SK-N-SH (cell line): ENCODE data around the gene TNFAIP8L1. TPM values are rescaled to one million over a fixed set of nuclear protein-coding genes. Genes with fewer than 3 reads are reported as not detected.

Source experiments
- CTCF ChIA-PET: fragments of 300-600, 350-600 bp; formaldehyde crosslinking; extraction: SDS; loops from one replicate; lab custom pipeline; 2021; lab: Yijun Ruan, JAX
- POLR2A ChIA-PET: fragments of 350-600 bp; sonication (Branson Sonifier 250); formaldehyde crosslinking; extraction: SDS; loops from one replicate; lab custom pipeline; 2020; ENCODE audit warnings: antibody characterized with exemption, inconsistent platforms; lab: Yijun Ruan, JAX
- DNase-seq: peaks from one replicate; pipeline ENCODE4 v3.0.0; 2012
- H2AFZ ChIP-seq: fragments of 200-600 bp; sonication (generic); 2 replicates; pipeline ENCODE4 v1.8.1; 2016; ENCODE audit warnings: antibody characterized with exemption, mild to moderate bottlenecking, low read depth
- H3F3A ChIP-seq: fragments of 200-600 bp; sonication (generic); replicated peaks from 2 replicates; pipeline ENCODE3; 2016; ENCODE audit warnings: antibody characterized with exemption, mild to moderate bottlenecking; ENCODE audit not compliant: insufficient read depth
- H3K27ac ChIP-seq, 2 experiments: fragments of 200-500 bp in 1 of 2; fragments of 200-600 bp in 1 of 2; sonication (Bioruptor generic) in 1 of 2; sonication (generic), shearing (Covaris generic) in 1 of 2; 2 replicates each; pipeline versions ENCODE4 v1.5.1 to v1.6.1; 2014 to 2016; ENCODE audit warnings: low read depth in 2 of 2, inconsistent platforms in 1 of 2, low read length in 1 of 2, mild to moderate bottlenecking in 1 of 2, mixed read lengths in 1 of 2
- H3K27me3 ChIP-seq: fragments of 200-600 bp; sonication (generic), shearing (Covaris generic); 2 replicates; pipeline ENCODE4 v1.6.1; 2016; ENCODE audit warnings: mixed run types; ENCODE audit not compliant: insufficient read depth
- H3K36me3 ChIP-seq, 2 experiments: fragments of 200-500 bp in 1 of 2; fragments of 200-600 bp in 1 of 2; sonication (Bioruptor generic) in 1 of 2; sonication (generic) in 1 of 2; replicated peaks in 1 of 2; 2 replicates each; pipeline versions ENCODE3 to v1.5.1; 2014 to 2016; ENCODE audit warnings: low read length in 1 of 2, mild to moderate bottlenecking in 1 of 2; ENCODE audit not compliant: insufficient read depth in 2 of 2, control insufficient read depth in 1 of 2
- H3K4me1 ChIP-seq, 2 experiments: fragments of 200-500 bp in 1 of 2; fragments of 200-600 bp in 1 of 2; sonication (Bioruptor generic) in 1 of 2; sonication (generic), shearing (Covaris generic) in 1 of 2; 2 replicates each; pipeline versions ENCODE4 v1.5.1 to v1.6.1; 2014 to 2016; ENCODE audit warnings: low read depth in 1 of 2, low read length in 1 of 2, mixed run types in 1 of 2; ENCODE audit not compliant: insufficient read depth in 2 of 2, control insufficient read depth in 1 of 2
- H3K4me2 ChIP-seq: fragments of 200-600 bp; sonication (generic), shearing (Covaris generic); 2 replicates; pipeline ENCODE4 v1.6.1; 2017; ENCODE audit warnings: mixed run types
- H3K4me3 ChIP-seq, 2 experiments: fragments of 200-500 bp in 1 of 2; fragments of 200-600 bp in 1 of 2; sonication (Bioruptor generic) in 1 of 2; sonication (generic), shearing (Covaris generic) in 1 of 2; 2 replicates each; pipeline versions ENCODE4 v1.5.1 to v1.8.1; 2014 to 2016; ENCODE audit warnings: low read depth in 2 of 2, inconsistent platforms in 1 of 2, low read length in 1 of 2, mild to moderate bottlenecking in 1 of 2, mixed read lengths in 1 of 2, moderate library complexity in 1 of 2
- H3K79me2 ChIP-seq: fragments of 200-600 bp; sonication (generic); 2 replicates; pipeline ENCODE4 v1.8.1; 2017; ENCODE audit warnings: mild to moderate bottlenecking; ENCODE audit not compliant: insufficient read depth
- H3K9ac ChIP-seq: fragments of 200-600 bp; sonication (generic); 2 replicates; pipeline ENCODE4 v1.6.1; 2017; ENCODE audit warnings: mixed run types
- H3K9me2 ChIP-seq: fragments of 200-600 bp; sonication (generic); 2 replicates; pipeline ENCODE4 v1.6.1; 2017; ENCODE audit warnings: mixed run types
- H3K9me3 ChIP-seq: fragments of 200-600 bp; sonication (generic); 2 replicates; pipeline ENCODE4 v1.6.1; 2017; ENCODE audit warnings: mixed run types, mild to moderate bottlenecking, moderate library complexity
- H4K20me1 ChIP-seq: fragments of 200-600 bp; sonication (generic); 2 replicates; pipeline ENCODE4 v1.6.1; 2017; ENCODE audit warnings: mild to moderate bottlenecking, mixed run types; ENCODE audit not compliant: insufficient read depth
- EP300 ChIP-seq, 2 experiments: IDR thresholded peaks; 2 replicates each; pipeline versions ENCODE4 v1.4.0 to v1.6.1; 2012; ENCODE audit warnings: borderline replicate concordance in 1 of 2, low read depth in 1 of 2, low read length in 1 of 2
- FOXJ3 ChIP-seq: sonication (generic); formaldehyde crosslinking; IDR thresholded peaks from 2 replicates; pipeline ENCODE4 v1.5.1; 2020; ENCODE audit warnings: mild to moderate bottlenecking, missing genetic modification reagents
- FOXM1 ChIP-seq: IDR thresholded peaks from 2 replicates; pipeline ENCODE4 v1.4.0; 2012; ENCODE audit warnings: low read depth, mild to moderate bottlenecking
- GABPA ChIP-seq: IDR thresholded peaks from 2 replicates; pipeline ENCODE4 v1.4.0; 2012; ENCODE audit warnings: low read depth, mild to moderate bottlenecking
- POLR2AphosphoS5 ChIP-seq: IDR thresholded peaks from 2 replicates; pipeline ENCODE4 v1.6.1; 2012; ENCODE audit warnings: low read depth, low read length
- WGBS: methylation state at CpG from one replicate; pipeline ENCODE4 v1.1.6; 2017; ENCODE audit warnings: low lambda C conversion rate; 5-methylcytosine and 5-hydroxymethylcytosine counted together
- polyA plus RNA-seq, 3 experiments: library from polyadenylated mRNA; depleted of rRNA; stranded (reverse); fragments of >200 nt; gene quantifications; 2 replicates each; pipeline ENCODE4 v1.2.3, GENCODE V29; 2012
- TF ChIP-seq, protein P1 (sequence below): fragments of 150-350 bp; IDR thresholded peaks from 2 replicates; pipeline ENCODE4 v1.6.1; 2017; ENCODE audit warnings: antibody characterized with exemption, low read length, low read depth, borderline replicate concordance
- TF ChIP-seq, protein P2 (sequence below): fragments of 200-600 bp; sonication (generic); IDR thresholded peaks from 2 replicates; pipeline ENCODE4 v1.6.1; 2017; ENCODE audit warnings: antibody characterized with exemption, mild to moderate bottlenecking, moderate library complexity
- TF ChIP-seq, protein P3 (sequence below): fragments of 150-350 bp; IDR thresholded peaks from 2 replicates; pipeline ENCODE4 v1.6.1; 2016; ENCODE audit warnings: mild to moderate bottlenecking, low read depth, low read length
- TF ChIP-seq, protein P4 (sequence below): IDR thresholded peaks from 2 replicates; pipeline ENCODE4 v1.6.1; 2012; ENCODE audit warnings: mild to moderate bottlenecking, low read depth, low read length, moderate library complexity

TNFAIP8L1 gene
- polyA plus RNA-seq, 1 of the 3 experiments (the other 2 are of a cell fraction) = 6.4 TPM

DNA sequence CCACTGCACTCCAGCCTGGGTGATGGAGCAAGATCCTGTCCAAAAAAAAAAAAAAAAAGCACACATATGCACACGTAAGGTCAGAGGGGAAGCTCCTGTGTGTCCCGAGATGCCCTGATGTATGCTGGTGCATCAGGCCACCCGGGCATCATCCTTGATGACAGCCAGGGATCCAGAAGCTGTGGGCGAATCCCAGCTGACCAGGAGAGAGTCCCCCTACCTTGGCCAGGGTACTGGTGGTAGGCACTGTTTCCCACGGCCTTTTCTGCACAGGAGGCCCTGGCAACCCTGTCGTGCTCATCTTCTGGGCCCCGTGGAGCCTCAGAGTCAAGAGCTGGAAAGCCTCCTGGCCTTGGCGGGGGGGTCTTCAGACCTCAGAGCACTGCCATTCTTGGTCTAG, 16.8 kb downstream of the TNFAIP8L1 start:
- no peak for DNase-seq
- H3K4me1 ChIP-seq = no peaks in the 10 kb centered on the region
- no peaks in the 10 kb centered on the region for H3K27me3 ChIP-seq
- no peak overlapping the region for H3K4me3 ChIP-seq
- no peak overlapping the region for H3K27ac ChIP-seq
- H3K4me2 ChIP-seq = no peak overlapping the region
- WGBS = 96% methylated on average over 4 of the region's 8 CpGs
- H3K9ac ChIP-seq = no peak overlapping the region
- TF ChIP-seq GABPA (no peak), FOXJ3 (CRISPR knock-in tag) (no peak), EP300 (IDR thresholded peaks at IDR 0.05; ENCODE audit: borderline replicate concordance in 1 of 2, low read depth in 1 of 2, low read length in 1 of 2) (no peak), POLR2AphosphoS5 (no peak), FOXM1 (no peak)
- TF ChIP-seq, protein P1, sequence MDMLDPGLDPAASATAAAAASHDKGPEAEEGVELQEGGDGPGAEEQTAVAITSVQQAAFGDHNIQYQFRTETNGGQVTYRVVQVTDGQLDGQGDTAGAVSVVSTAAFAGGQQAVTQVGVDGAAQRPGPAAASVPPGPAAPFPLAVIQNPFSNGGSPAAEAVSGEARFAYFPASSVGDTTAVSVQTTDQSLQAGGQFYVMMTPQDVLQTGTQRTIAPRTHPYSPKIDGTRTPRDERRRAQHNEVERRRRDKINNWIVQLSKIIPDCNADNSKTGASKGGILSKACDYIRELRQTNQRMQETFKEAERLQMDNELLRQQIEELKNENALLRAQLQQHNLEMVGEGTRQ = no peak
- TF ChIP-seq, protein P2, sequence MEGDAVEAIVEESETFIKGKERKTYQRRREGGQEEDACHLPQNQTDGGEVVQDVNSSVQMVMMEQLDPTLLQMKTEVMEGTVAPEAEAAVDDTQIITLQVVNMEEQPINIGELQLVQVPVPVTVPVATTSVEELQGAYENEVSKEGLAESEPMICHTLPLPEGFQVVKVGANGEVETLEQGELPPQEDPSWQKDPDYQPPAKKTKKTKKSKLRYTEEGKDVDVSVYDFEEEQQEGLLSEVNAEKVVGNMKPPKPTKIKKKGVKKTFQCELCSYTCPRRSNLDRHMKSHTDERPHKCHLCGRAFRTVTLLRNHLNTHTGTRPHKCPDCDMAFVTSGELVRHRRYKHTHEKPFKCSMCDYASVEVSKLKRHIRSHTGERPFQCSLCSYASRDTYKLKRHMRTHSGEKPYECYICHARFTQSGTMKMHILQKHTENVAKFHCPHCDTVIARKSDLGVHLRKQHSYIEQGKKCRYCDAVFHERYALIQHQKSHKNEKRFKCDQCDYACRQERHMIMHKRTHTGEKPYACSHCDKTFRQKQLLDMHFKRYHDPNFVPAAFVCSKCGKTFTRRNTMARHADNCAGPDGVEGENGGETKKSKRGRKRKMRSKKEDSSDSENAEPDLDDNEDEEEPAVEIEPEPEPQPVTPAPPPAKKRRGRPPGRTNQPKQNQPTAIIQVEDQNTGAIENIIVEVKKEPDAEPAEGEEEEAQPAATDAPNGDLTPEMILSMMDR = no peak
- TF ChIP-seq, protein P3, sequence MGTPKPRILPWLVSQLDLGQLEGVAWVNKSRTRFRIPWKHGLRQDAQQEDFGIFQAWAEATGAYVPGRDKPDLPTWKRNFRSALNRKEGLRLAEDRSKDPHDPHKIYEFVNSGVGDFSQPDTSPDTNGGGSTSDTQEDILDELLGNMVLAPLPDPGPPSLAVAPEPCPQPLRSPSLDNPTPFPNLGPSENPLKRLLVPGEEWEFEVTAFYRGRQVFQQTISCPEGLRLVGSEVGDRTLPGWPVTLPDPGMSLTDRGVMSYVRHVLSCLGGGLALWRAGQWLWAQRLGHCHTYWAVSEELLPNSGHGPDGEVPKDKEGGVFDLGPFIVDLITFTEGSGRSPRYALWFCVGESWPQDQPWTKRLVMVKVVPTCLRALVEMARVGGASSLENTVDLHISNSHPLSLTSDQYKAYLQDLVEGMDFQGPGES = no peak
- H3K79me2 ChIP-seq = no peaks in the 10 kb centered on the region
- ChIA-PET POLR2A (interaction anchor here (0.7 kb wide), 1 partner anchor 590 kb away, joined by 4 read pairs; no protein-coding TSS in a partner anchor), CTCF (interaction anchor here (1.0 to 4.1 kb wide), 3 partner anchors 20 to 90 kb away, joined by 3 to 19 read pairs (median 3); no protein-coding TSS in a partner anchor)
- H3K36me3 ChIP-seq = peaks cover 15 to 33% of the 10 kb centered on the region in 2 experiments
- H3K9me2 ChIP-seq = no peaks in the 10 kb centered on the region
- H3K9me3 ChIP-seq = no peaks in the 10 kb centered on the region
- H2AFZ ChIP-seq = no peak overlapping the region
- H4K20me1 ChIP-seq = no peaks in the 10 kb centered on the region
- peaks cover 17% of the 10 kb centered on the region for H3F3A ChIP-seq

DNA sequence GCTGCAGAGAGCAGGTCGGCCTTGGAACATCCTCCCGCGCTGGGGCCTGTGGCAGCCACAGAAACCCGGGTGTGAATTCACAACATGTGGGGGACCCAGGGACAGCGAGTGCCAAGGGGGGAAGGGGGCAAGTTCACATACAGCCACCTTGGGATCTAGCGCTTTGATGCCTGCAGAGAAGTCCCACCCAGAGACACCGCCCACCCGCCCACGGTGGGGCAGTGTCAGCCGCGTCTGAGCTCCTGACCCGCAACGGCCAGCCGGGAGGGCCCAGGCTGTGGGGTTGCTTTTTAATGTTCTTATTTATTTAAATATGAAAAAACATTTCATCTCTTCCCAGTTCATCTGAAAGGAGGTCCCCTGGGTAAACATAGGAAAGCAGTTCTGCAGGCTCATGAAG, 17.9 kb downstream of the TNFAIP8L1 start:
- no peaks in the 10 kb centered on the region for H4K20me1 ChIP-seq
- H2AFZ ChIP-seq = no peak overlapping the region
- peaks cover 17% of the 10 kb centered on the region for H3F3A ChIP-seq
- 93% methylated on average over 10 of the region's 14 CpGs for whole genome bisulfite sequencing
- ChIA-PET POLR2A (no interaction called here), CTCF (interaction anchor here (1.2 to 4.1 kb wide), 2 partner anchors 21 to 23 kb away, joined by 3 to 19 read pairs; no protein-coding TSS in a partner anchor)
- no peak overlapping the region for H3K9ac ChIP-seq
- no peaks in the 10 kb centered on the region for H3K9me2 ChIP-seq
- no peak for DNase-seq
- H3K4me2 ChIP-seq = no peak overlapping the region
- no peak overlapping the region for H3K27ac ChIP-seq
- TF ChIP-seq, protein P4, sequence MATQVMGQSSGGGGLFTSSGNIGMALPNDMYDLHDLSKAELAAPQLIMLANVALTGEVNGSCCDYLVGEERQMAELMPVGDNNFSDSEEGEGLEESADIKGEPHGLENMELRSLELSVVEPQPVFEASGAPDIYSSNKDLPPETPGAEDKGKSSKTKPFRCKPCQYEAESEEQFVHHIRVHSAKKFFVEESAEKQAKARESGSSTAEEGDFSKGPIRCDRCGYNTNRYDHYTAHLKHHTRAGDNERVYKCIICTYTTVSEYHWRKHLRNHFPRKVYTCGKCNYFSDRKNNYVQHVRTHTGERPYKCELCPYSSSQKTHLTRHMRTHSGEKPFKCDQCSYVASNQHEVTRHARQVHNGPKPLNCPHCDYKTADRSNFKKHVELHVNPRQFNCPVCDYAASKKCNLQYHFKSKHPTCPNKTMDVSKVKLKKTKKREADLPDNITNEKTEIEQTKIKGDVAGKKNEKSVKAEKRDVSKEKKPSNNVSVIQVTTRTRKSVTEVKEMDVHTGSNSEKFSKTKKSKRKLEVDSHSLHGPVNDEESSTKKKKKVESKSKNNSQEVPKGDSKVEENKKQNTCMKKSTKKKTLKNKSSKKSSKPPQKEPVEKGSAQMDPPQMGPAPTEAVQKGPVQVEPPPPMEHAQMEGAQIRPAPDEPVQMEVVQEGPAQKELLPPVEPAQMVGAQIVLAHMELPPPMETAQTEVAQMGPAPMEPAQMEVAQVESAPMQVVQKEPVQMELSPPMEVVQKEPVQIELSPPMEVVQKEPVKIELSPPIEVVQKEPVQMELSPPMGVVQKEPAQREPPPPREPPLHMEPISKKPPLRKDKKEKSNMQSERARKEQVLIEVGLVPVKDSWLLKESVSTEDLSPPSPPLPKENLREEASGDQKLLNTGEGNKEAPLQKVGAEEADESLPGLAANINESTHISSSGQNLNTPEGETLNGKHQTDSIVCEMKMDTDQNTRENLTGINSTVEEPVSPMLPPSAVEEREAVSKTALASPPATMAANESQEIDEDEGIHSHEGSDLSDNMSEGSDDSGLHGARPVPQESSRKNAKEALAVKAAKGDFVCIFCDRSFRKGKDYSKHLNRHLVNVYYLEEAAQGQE = no peak
- no peak overlapping the region for H3K4me3 ChIP-seq
- H3K9me3 ChIP-seq = no peaks in the 10 kb centered on the region
- no peaks in the 10 kb centered on the region for H3K4me1 ChIP-seq
- no peaks in the 10 kb centered on the region for H3K79me2 ChIP-seq
- no peaks in the 10 kb centered on the region for H3K27me3 ChIP-seq
- peaks cover 15 to 39% of the 10 kb centered on the region in 2 experiments for H3K36me3 ChIP-seq
